HepG2 (cell line): ENCODE measurements around the gene GTPBP6. TPM values are rescaled to one million over a fixed set of nuclear protein-coding genes. Genes with fewer than 3 reads are reported as not detected.

Source experiments
- CBFB ChIP-seq: sonication (generic); formaldehyde crosslinking; IDR thresholded peaks from 2 replicates; pipeline ENCODE4 v1.4.0; 2020; ENCODE audit warnings: missing genetic modification reagents
- GMEB2 ChIP-seq: IDR thresholded peaks from 2 replicates; pipeline ENCODE4 v1.6.1; 2016; ENCODE audit warnings: missing biosample characterization, missing genetic modification reagents, low read depth
- HINFP ChIP-seq: sonication (generic); formaldehyde crosslinking; IDR thresholded peaks from 2 replicates; pipeline ENCODE4 v1.4.0; 2020; ENCODE audit warnings: low read depth, mild to moderate bottlenecking, missing genetic modification reagents
- MYC ChIP-seq: sonication (generic); formaldehyde crosslinking; IDR thresholded peaks from 2 replicates; pipeline ENCODE4 v1.9.0; 2021; ENCODE audit warnings: missing genetic modification reagents, borderline replicate concordance
- NFIC ChIP-seq: IDR thresholded peaks from 2 replicates; pipeline ENCODE4 v1.6.1; 2012; ENCODE audit warnings: mild to moderate bottlenecking, low read length, inconsistent platforms
- NR0B2 ChIP-seq: sonication (generic); formaldehyde crosslinking; IDR thresholded peaks from 2 replicates; pipeline ENCODE4 v1.4.0; 2020; ENCODE audit warnings: mild to moderate bottlenecking, missing genetic modification reagents
- RAD21 ChIP-seq: fragments of 450-650 bp; formaldehyde crosslinking; IDR thresholded peaks from 2 replicates; pipeline ENCODE4 v1.5.0; 2020; ENCODE audit warnings: mild to moderate bottlenecking
- RFX5 ChIP-seq: IDR thresholded peaks from 2 replicates; pipeline ENCODE4 v1.6.1; 2011; ENCODE audit warnings: low read depth, low read length, improper control_type of control experiment
- SNAPC4 ChIP-seq: sonication (generic); formaldehyde crosslinking; IDR thresholded peaks from 2 replicates; pipeline ENCODE4 v1.4.0; 2020; ENCODE audit warnings: mild to moderate bottlenecking, missing genetic modification reagents
- TFAP4 ChIP-seq: sonication (generic); IDR thresholded peaks from 2 replicates; pipeline ENCODE4 v1.6.1; 2016; ENCODE audit warnings: low read depth, borderline replicate concordance
- THRA ChIP-seq: sonication (generic); formaldehyde crosslinking; IDR thresholded peaks from 2 replicates; pipeline ENCODE4 v1.4.0; 2020; ENCODE audit warnings: missing genetic modification reagents, borderline replicate concordance
- ZC3H13 ChIP-seq: sonication (generic); formaldehyde crosslinking; IDR thresholded peaks from 2 replicates; pipeline ENCODE4 v1.8.1; 2023; ENCODE audit warnings: mild to moderate bottlenecking, missing genetic modification reagents, moderate library complexity
- ZNF7 ChIP-seq: IDR thresholded peaks from 2 replicates; pipeline ENCODE4 v1.6.1; 2016; ENCODE audit warnings: missing biosample characterization, missing genetic modification reagents
- polyA plus RNA-seq, 8 experiments: library from polyadenylated mRNA; depleted of rRNA in 3 of 8; stranded (reverse) in 7 of 8; unstranded in 1 of 8; fragments of >200 nt; fragmentation: Illumina TruSeq in 4 of 8; extraction: Trizol in 4 of 8; gene quantifications; 2 replicates each; pipeline versions ENCODE4 v1.2.1 to v1.2.3, GENCODE V29; 2011 to 2016; ENCODE audit warnings: low read depth in 4 of 8, missing spikeins in 1 of 8, mixed read lengths in 1 of 8; ENCODE audit not compliant: insufficient read depth in 1 of 8
- total RNA-seq, 5 experiments: library from RNA; depleted of rRNA; stranded (reverse); fragments of >200 nt; fragmentation: Illumina TruSeq; extraction: Trizol; gene quantifications; 2 replicates each; pipeline ENCODE4 v1.2.3, GENCODE V29; 2016; ENCODE audit warnings: low read depth in 1 of 5

The GTPBP6 gene
- total and polyA plus RNA-seq, 2 of the 13 experiments (the other 11 are each of a cell fraction or from before 2014, with no cell fraction given): 20.2 to 39.6 TPM

GRCh38 chrX:323721-324628, 5.4 kb upstream of the GTPBP6 start (continued):
- TF ChIP-seq NFIC (no peak), NR0B2 (no peak), SNAPC4 (CRISPR knock-in tag) (no peak), HINFP (CRISPR knock-in tag) (no peak), TFAP4 (peak; percentile 78; the same call in 1 of the 2 replicates), THRA (CRISPR knock-in tag) (no peak), MYC (CRISPR knock-in tag) (no peak; the same call in none of the 2 replicates), CBFB (CRISPR knock-in tag) (no peak), GMEB2 (no peak), RAD21 (CRISPR knock-in tag) (peak; percentile 66; the same call in 1 of the 2 replicates), ZNF7 (CRISPR knock-in tag) (no peak), RFX5 (no peak), ZC3H13 (no peak)
